Loucy (cell line): ENCODE measurements around the gene ACRV1.

Experiments
- CTCF ChIP-seq: fragments of 200-600 bp; sonication (generic); conservative IDR thresholded peaks from 2 replicates; pipeline ENCODE4 v1.5.1; 2014; ENCODE audit warnings: mild to moderate bottlenecking, antibody characterized with exemption, low read length
- EZH2phosphoT487 ChIP-seq: fragments of 200-600 bp; IDR thresholded peaks from 2 replicates; pipeline ENCODE4 v1.6.1; 2018; ENCODE audit warnings: antibody characterized with exemption, mild to moderate bottlenecking, moderate library complexity, borderline replicate concordance

GRCh38 chr11:125649465-125650166 is 31.0 kb downstream of the ACRV1 start:
- no peak for TF ChIP-seq EZH2phosphoT487
- no peak for TF ChIP-seq CTCF
